Measurements from ENCODE around the gene CPLX1.

GRCh38 chr4:858041-858481 is 32.1 kb upstream of the CPLX1 start:
- TF ChIP-seq CTCF (IDR thresholded peaks at IDR 0.05) (no peak), ATF3 (CRISPR knock-in tag; conservative IDR thresholded peaks at IDR 0.05) (no peak), MYBL2 (CRISPR knock-in tag; IDR thresholded peaks at IDR 0.05) (no peak), CREB1 (CRISPR knock-in tag; IDR thresholded peaks at IDR 0.05) (no peak), AFF4 (CRISPR knock-in tag; IDR thresholded peaks at IDR 0.05; ENCODE audit: borderline replicate concordance) (no peak), ZNF138 (CRISPR knock-in tag; conservative IDR thresholded peaks at IDR 0.05) (no peak), ZNF416 (CRISPR knock-in tag; IDR thresholded peaks at IDR 0.05) (no peak), MAX (CRISPR knock-in tag; IDR thresholded peaks at IDR 0.05) (no peak), FOXP4 (CRISPR knock-in tag; IDR thresholded peaks at IDR 0.05) (no peak), ERG (CRISPR knock-in tag; IDR thresholded peaks at IDR 0.05) (no peak)
